HG02885 (cell line): Measurements from ENCODE around the gene GPR179.
"Not testable (repeated sequence)": the region's sequence is repeated elsewhere in the genome, so short reads cannot be mapped to it uniquely, and the experiment has no call there.

Source experiments
- ATAC-seq: cut with Tn5 transposase; IDR thresholded peaks from one replicate; pipeline ENCODE4 v1.9.1; 2021; ENCODE audit warnings: mild to moderate bottlenecking; ENCODE audit not compliant: unreplicated experiment, poor library complexity

GPR179 gene

DNA sequence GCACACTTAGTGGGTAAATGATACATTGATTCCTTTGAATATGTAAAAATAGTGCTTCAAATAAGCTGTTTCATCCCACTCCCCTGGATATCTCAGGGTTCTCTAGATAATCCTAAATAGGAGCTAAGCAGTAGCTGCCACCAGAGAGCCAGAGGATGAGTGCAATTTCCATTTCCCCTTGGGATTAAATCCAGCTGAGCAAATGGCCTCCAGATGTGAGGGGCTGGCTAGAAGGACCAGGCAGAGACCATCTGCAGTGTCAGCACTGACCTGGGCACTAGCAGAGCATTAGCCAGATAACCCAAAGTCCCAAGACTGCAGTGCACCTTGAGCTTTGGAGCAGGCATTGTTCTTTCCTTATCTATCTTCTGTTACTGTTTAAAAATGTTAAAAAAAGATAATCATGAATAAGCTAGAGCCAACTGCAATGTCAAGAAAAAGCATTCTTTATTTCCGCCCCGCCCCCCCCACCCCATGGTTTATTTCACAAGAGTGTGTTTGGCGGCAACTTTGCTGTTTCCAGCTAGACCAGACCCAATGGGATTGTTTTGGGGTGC is 19.5 kb downstream of the GPR179 start:
- no peak for ATAC-seq

- ATAC-seq, result no peak
Observed at GRCh38 chr17:38322897-38323296, 20.9 kb downstream of the GPR179 start.

GRCh38 chr17:38322156-38322779 is 21.5 kb downstream of the GPR179 start:
- ATAC-seq, result no peak

- no peak for ATAC-seq
Observed at GRCh38 chr17:38320482-38320881, 23.3 kb downstream of the GPR179 start.

- no peak for ATAC-seq
Observed at GRCh38 chr17:38317081-38317480, 26.7 kb downstream of the GPR179 start.

DNA sequence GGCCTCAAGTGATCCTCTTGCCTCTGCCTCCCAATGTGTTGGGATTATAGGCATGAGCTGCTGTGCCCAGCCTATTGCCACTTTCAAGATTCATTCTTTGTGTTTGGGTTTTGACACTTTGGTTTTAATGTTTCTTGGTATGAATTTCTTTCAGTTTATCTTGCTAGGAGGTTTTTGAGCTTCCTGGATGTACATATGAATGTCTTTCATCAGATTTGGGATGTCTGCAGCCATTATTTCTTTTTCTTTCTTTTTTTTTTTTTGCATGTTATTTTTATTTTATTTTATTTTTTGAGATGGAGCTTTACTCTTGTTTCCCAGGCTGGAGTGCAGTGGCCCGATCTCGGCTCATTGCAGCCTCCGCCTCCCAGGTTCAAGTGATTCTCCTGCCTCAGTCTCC is 28.3 kb downstream of the GPR179 start:
- ATAC-seq, result no peak

GRCh38 chr17:38296834-38297517 is 46.8 kb downstream of the GPR179 start, which contains the start of gene MRPL45:
Gene MRPL45, plus strand, starts transcription at chr17:38297168. Its CDS starts 16 bp downstream, at chr17:38297184.
- ATAC-seq, result peak; percentile 98

- not testable (repeated sequence) for ATAC-seq
Observed at GRCh38 chr17:38295602-38296365, 48.0 kb downstream of the GPR179 start.

DNA sequence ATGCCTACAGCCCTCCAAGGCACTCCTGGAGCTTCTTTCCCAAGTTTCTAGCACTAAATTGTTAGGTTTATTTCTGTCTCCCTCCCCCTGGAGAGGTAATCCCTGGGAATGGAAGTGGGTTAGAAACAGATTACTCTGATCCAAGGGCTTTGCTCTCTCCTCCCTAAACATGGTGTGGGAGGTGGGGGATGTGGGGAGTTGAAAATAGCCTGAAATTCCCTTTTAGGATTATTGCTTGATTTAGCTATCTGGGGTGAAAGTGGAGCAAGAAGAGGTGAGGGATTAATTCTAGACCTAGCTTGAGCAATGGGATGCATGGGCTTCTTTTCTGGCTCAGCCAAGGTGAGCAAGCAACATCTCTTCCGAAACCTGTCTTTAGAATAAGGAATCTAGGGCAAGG is 54.0 kb downstream of the GPR179 start:
- ATAC-seq, result not testable (repeated sequence)

GRCh38 chr17:38288217-38288827 is 55.4 kb downstream of the GPR179 start:
- not testable (repeated sequence) for ATAC-seq

DNA sequence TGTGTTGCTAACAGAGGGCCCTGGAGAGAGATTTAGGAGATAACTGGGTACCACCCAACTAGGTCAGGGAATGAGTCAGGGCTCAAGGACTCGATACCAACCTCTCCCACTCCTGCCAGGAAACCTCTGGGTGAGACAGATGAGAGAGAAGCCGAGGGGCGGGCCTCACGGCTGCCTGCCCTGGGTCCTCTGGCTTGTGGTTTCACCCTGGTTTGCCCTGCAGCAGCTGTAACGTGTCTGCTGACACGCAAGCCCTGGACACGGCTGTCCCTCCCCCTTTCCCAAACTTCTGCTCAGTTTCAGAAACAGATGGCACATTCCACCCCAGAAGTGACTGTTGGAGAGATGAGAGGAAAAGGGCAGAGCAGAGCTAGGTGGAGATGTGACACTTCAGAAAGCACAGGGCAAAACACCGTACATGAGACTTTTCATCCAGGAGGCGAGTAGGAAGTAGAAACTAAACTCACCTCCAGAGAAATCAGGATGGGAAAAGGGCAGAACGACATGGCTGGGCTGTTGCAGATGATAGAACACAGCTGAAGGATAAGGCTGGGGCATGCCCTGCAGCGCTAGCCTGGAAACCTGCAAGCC is 57.2 kb downstream of the GPR179 start:
- ATAC-seq, result not testable (repeated sequence)

GRCh38 chr17:38285994-38286393 is 57.8 kb downstream of the GPR179 start:
- ATAC-seq, result not testable (repeated sequence)
